ENCODE measurements around the gene DOCK2.

- TF ChIP-seq, protein P1, sequence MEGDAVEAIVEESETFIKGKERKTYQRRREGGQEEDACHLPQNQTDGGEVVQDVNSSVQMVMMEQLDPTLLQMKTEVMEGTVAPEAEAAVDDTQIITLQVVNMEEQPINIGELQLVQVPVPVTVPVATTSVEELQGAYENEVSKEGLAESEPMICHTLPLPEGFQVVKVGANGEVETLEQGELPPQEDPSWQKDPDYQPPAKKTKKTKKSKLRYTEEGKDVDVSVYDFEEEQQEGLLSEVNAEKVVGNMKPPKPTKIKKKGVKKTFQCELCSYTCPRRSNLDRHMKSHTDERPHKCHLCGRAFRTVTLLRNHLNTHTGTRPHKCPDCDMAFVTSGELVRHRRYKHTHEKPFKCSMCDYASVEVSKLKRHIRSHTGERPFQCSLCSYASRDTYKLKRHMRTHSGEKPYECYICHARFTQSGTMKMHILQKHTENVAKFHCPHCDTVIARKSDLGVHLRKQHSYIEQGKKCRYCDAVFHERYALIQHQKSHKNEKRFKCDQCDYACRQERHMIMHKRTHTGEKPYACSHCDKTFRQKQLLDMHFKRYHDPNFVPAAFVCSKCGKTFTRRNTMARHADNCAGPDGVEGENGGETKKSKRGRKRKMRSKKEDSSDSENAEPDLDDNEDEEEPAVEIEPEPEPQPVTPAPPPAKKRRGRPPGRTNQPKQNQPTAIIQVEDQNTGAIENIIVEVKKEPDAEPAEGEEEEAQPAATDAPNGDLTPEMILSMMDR (conservative IDR thresholded peaks at IDR 0.05; ENCODE audit: low read length) = no peak
- no peak for TF ChIP-seq EZH2phosphoT487 (IDR thresholded peaks at IDR 0.05; ENCODE audit: borderline replicate concordance)
Observed at GRCh38 chr5:169751490-169751889, 114.4 kb downstream of the DOCK2 start.

All from Loucy (cell line).